ENCODE results near the gene CADPS2. TPM values are rescaled to one million over a fixed set of nuclear protein-coding genes. Genes with fewer than 3 reads are reported as not detected.

Gene CADPS2
- polyA plus RNA-seq, 1 donor (not counting 4 experiments of a cell fraction or from before 2014, with no cell fraction given) = 0.35 TPM

DNA sequence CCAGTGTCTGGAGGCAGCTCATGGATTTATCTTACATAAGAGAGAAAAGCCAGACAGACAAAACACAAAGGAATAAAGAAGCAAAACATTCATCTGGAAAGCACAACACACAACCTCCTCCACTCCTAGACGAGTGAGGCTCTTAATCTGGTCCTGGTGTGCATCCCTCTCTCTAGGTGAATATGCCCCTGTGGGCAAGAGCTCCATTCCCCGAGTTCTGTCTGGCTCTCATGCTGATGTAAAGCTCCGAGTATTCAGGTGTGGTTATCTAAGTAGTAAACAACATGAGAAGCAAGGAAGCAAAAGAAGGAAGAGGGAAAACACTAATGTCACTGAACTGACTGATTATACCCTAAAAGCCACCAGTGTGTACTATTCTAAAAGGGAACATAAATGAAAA is 533.8 kb downstream of the CADPS2 start:
- Histone ChIP-seq H3K9me1 (ENCODE audit: control insufficient read depth, extremely low read depth, insufficient read depth, low read length) (no peaks in the 10 kb centered on the region), H3K79me2 (ENCODE audit: control insufficient read depth, insufficient read depth, low read length) (no peaks in the 10 kb centered on the region), H4K20me1 (ENCODE audit: control insufficient read depth, extremely low read depth, insufficient read depth, low read length) (no peaks in the 10 kb centered on the region), H3K9ac (ENCODE audit: control insufficient read depth, extremely low read depth, insufficient read depth, low read length) (no peak overlapping the region), H3K4me1 (ENCODE audit: control insufficient read depth, extremely low read depth, insufficient read depth, low read length) (no peaks in the 10 kb centered on the region), H3K36me3 (ENCODE audit: control insufficient read depth in 2 of 2, extremely low read depth in 1 of 2, insufficient read depth in 2 of 2, low read length in 2 of 2) (no peaks in the 10 kb centered on the region), H2AFZ (ENCODE audit: control insufficient read depth, low read length) (no peak overlapping the region), H3K9me3 (ENCODE audit: control insufficient read depth, low read depth, low read length) (no peaks in the 10 kb centered on the region), H3K4me3 (ENCODE audit: control insufficient read depth in 2 of 3, extremely low read depth in 1 of 3, insufficient read depth in 2 of 3, low read depth in 1 of 3, low read length in 3 of 3) (no peak overlapping the region), H3K4me2 (ENCODE audit: control insufficient read depth, extremely low read depth, insufficient read depth, low read depth, low read length) (no peak overlapping the region), H3K27ac (ENCODE audit: control insufficient read depth, insufficient read depth, low read length) (no peak overlapping the region), H3K27me3 (ENCODE audit: control insufficient read depth, extremely low read depth, insufficient read depth, low read length) (peaks cover 5% of the 10 kb centered on the region)
- FAIRE-seq (no peak), DNase-seq (ENCODE audit: low read depth, low spot score) (no peak)
- dilution Hi-C loops (cut with MboI; ENCODE audit: extremely low pct_ligation_motif_present, low sequenced_read_pairs) = no loop called here
- no peak for TF ChIP-seq EZH2 (IDR thresholded peaks at IDR 0.05; ENCODE audit: low read length)
- TF ChIP-seq, protein P1, sequence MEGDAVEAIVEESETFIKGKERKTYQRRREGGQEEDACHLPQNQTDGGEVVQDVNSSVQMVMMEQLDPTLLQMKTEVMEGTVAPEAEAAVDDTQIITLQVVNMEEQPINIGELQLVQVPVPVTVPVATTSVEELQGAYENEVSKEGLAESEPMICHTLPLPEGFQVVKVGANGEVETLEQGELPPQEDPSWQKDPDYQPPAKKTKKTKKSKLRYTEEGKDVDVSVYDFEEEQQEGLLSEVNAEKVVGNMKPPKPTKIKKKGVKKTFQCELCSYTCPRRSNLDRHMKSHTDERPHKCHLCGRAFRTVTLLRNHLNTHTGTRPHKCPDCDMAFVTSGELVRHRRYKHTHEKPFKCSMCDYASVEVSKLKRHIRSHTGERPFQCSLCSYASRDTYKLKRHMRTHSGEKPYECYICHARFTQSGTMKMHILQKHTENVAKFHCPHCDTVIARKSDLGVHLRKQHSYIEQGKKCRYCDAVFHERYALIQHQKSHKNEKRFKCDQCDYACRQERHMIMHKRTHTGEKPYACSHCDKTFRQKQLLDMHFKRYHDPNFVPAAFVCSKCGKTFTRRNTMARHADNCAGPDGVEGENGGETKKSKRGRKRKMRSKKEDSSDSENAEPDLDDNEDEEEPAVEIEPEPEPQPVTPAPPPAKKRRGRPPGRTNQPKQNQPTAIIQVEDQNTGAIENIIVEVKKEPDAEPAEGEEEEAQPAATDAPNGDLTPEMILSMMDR (optimal IDR thresholded peaks at IDR 0.05 in 1 of 3, IDR thresholded peaks at IDR 0.05 in 1 of 3, conservative IDR thresholded peaks at IDR 0.05 in 1 of 3; ENCODE audit: extremely low read depth in 1 of 3, insufficient read depth in 2 of 3, low read length in 3 of 3) = no peak

DNA sequence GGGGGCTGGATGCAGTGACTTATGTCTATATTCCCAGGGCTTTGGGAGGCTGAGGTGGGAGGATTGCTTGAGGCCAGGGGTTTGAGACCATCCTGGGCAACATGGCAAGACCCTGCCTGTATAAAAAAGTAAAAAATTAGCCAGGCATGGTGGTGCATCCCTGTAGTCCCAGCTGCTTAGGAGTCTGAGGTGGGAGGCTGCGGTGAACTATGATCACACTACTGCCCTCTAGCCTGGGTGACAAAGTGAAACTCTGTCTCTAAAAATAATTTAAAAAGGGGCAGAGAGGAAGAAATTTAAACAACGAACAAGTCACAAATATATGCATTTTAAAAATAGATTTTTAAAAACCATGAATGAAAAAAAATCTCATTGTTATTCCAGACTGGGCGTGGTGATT is 535.6 kb downstream of the CADPS2 start:
- no peak overlapping the region for H3K27ac ChIP-seq (ENCODE audit: control insufficient read depth, insufficient read depth, low read length)
- H3K79me2 ChIP-seq (ENCODE audit: control insufficient read depth, insufficient read depth, low read length) = no peaks in the 10 kb centered on the region
- no peaks in the 10 kb centered on the region for H3K9me3 ChIP-seq (ENCODE audit: control insufficient read depth, low read depth, low read length)
- no peaks in the 10 kb centered on the region for H3K9me1 ChIP-seq (ENCODE audit: control insufficient read depth, extremely low read depth, insufficient read depth, low read length)
- TF ChIP-seq, protein P1 (optimal IDR thresholded peaks at IDR 0.05 in 1 of 3, IDR thresholded peaks at IDR 0.05 in 1 of 3, conservative IDR thresholded peaks at IDR 0.05 in 1 of 3; ENCODE audit: extremely low read depth in 1 of 3, insufficient read depth in 2 of 3, low read length in 3 of 3) = no peak
- no peak for TF ChIP-seq EZH2 (IDR thresholded peaks at IDR 0.05; ENCODE audit: low read length)
- FAIRE-seq = no peak
- H2AFZ ChIP-seq (ENCODE audit: control insufficient read depth, low read length) = no peak overlapping the region
- H3K4me2 ChIP-seq (ENCODE audit: control insufficient read depth, extremely low read depth, insufficient read depth, low read depth, low read length) = no peak overlapping the region
- H4K20me1 ChIP-seq (ENCODE audit: control insufficient read depth, extremely low read depth, insufficient read depth, low read length) = no peaks in the 10 kb centered on the region
- no peak for DNase-seq (ENCODE audit: low read depth, low spot score)
- H3K27me3 ChIP-seq (ENCODE audit: control insufficient read depth, extremely low read depth, insufficient read depth, low read length) = peaks cover 5% of the 10 kb centered on the region
- dilution Hi-C loops (cut with MboI; ENCODE audit: extremely low pct_ligation_motif_present, low sequenced_read_pairs) = no loop called here
- no peaks in the 10 kb centered on the region for H3K36me3 ChIP-seq (ENCODE audit: control insufficient read depth in 2 of 2, extremely low read depth in 1 of 2, insufficient read depth in 2 of 2, low read length in 2 of 2)
- no peak overlapping the region for H3K4me3 ChIP-seq (ENCODE audit: control insufficient read depth in 2 of 3, extremely low read depth in 1 of 3, insufficient read depth in 2 of 3, low read depth in 1 of 3, low read length in 3 of 3)
- H3K9ac ChIP-seq (ENCODE audit: control insufficient read depth, extremely low read depth, insufficient read depth, low read length) = no peak overlapping the region
- H3K4me1 ChIP-seq (ENCODE audit: control insufficient read depth, extremely low read depth, insufficient read depth, low read length) = no peaks in the 10 kb centered on the region

All from keratinocyte (primary cell).